HG02870 (cell line): ENCODE data around the gene CCSER1.
"Not testable (repeated sequence)": the region's sequence is repeated elsewhere in the genome, so short reads cannot be mapped to it uniquely, and the experiment has no call there.

Source experiments
- ATAC-seq: cut with Tn5 transposase; IDR thresholded peaks from one replicate; pipeline ENCODE4 v1.9.1; 2021; ENCODE audit warnings: mild to moderate bottlenecking, moderate library complexity; ENCODE audit not compliant: unreplicated experiment

Gene CCSER1

DNA sequence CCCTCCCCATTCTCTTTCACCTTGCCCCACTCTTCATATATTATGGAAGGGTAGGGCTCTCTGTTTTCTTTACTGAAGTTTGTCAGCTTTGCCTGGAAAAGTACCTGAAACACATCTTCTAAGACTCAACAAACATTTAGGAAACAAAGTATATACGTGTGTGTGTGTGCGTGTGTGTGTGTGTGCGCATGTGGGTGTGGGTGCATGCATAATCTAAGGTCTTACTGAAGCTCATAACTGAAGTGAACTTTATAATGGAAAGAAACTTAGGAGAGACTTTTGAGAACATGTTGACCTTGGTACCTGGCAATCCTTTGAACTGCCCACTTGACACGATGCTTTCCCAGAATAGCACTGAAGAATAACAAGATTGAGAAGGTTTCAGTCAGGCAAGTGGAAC, 1190.2 kb downstream of the CCSER1 start:
- no peak for ATAC-seq

DNA sequence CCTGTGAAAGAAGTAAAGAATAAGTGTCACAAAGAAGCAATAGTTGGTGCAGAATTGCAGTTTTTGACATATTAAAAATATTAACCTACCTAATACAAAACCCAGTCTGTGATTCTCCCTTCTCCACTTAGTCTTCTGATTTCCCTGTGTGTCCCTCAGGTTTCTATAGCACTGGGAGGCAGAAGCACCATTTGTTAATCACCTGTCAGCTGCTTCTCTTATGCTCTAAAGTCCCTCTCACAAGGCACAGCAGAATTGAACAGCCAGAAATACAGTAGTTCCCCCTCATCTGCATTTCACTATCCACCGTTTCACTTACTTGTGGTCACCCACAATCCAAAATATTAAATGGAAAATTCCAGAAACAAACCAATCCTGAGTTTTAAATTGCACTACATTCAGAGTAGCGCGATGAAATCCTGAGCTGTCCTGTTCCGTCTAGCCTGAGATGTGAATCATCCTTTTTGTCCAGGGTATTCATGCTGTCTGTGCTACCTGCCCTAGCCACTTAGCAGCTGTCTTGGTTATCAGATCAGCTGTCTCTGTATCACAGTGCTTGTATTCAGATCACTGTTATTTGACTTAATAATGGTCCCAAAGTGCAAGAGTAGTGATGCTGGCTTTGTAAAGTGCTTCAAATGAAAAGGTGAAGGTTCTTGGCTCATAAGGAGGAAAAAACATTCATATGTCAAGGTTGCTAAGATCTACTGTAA, 1192.5 kb downstream of the CCSER1 start:
- ATAC-seq: no peak

DNA sequence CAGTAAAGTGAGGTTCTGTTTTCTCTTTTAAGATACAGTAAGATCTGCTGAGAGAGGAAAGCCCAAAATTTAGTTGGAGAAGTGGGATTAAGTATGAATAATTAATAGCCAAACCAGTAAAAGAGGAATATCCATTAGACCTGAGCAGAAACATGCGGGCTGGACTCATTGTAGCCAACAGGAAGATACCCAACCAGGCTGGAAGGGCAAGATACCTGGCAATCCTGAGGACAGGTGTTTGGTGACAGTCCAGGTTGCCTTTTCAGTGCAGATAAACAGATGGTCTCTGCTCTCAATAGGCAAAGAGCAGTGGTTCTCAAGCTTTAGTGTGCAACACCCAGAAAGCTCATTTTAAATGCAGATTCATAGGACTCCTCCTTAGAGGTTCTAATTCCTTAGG, 1195.8 kb downstream of the CCSER1 start:
- ATAC-seq: no peak

DNA sequence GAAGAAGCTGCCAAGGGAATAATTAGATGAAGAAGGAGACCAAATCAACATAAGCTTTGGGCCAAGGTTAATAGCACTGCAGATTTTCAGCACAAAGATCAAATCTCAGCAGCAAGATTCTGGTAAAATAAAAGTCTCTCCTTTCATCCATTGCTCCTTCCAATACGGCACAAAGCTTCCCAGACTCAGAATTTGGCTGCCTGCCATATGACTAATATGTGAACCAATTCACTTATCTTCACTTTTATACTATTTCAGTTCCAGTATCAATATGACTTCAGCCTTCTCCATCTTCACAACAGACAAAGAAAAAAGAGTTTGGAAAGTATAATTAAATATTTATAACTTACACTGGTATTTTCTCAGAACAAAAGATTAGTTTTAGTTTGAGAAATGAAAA, 1198.3 kb downstream of the CCSER1 start:
- no peak for ATAC-seq

- not testable (repeated sequence) for ATAC-seq
Measured at GRCh38 chr4:91326167-91326566, 1199.0 kb downstream of the CCSER1 start.

GRCh38 chr4:91330555-91331137, 1203.5 kb downstream of the CCSER1 start:
- ATAC-seq: no peak

GRCh38 chr4:91340822-91341221, 1213.6 kb downstream of the CCSER1 start:
- no peak for ATAC-seq

GRCh38 chr4:91345632-91346031, 1218.4 kb downstream of the CCSER1 start:
- ATAC-seq: no peak

DNA sequence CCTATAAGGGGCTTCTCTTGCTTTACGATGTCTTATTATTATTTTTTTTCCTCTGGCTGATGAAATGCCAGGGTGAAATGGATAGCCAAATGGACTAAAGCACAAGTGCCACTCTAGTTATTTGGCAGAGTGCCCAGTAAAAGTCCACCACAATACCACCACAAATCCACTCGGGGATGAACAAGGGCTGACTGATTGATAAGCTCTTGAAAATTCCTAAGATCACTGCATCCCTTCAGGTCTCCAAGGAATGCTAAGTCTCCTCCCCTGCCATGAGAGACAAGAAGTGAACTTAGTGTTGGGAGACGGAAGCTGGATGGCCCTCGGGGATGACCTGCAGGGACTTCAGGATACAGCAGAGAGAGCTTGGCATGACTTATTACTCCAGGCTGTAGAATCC, 1229.3 kb downstream of the CCSER1 start:
- ATAC-seq: not testable (repeated sequence)

GRCh38 chr4:91358016-91358415, 1230.8 kb downstream of the CCSER1 start:
- ATAC-seq: not testable (repeated sequence)

GRCh38 chr4:91358621-91359020, 1231.4 kb downstream of the CCSER1 start:
- not testable (repeated sequence) for ATAC-seq

- no peak for ATAC-seq
Measured at GRCh38 chr4:91359041-91360031, 1232.1 kb downstream of the CCSER1 start.

- ATAC-seq: no peak
Measured at GRCh38 chr4:91362125-91362524, 1234.9 kb downstream of the CCSER1 start.

DNA sequence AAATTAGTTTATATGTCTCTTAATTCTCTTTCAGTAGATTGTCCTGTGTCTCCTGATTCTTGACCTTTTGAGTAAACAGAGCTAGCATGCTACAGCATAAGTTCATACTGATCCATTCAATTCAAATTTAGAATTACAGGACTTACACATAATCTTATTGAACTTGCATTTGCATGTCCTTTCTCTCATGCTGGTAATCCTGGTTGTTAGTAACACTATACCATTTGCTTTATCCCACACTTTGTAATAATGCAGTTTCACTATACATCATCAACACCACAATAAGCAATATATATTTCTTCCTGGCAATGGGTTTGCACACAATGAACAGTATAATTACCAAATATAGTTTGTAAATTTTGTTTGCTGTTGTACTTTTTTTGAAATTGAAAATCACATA, 1239.4 kb downstream of the CCSER1 start:
- no peak for ATAC-seq

- no peak for ATAC-seq
Measured at GRCh38 chr4:91369116-91369515, 1241.9 kb downstream of the CCSER1 start.

GRCh38 chr4:91373546-91373945, 1246.4 kb downstream of the CCSER1 start:
- ATAC-seq: no peak

- ATAC-seq: not testable (repeated sequence)
Measured at GRCh38 chr4:91405431-91405830, 1278.2 kb downstream of the CCSER1 start.

- ATAC-seq: no peak
Measured at GRCh38 chr4:91422011-91422410, 1294.8 kb downstream of the CCSER1 start.

DNA sequence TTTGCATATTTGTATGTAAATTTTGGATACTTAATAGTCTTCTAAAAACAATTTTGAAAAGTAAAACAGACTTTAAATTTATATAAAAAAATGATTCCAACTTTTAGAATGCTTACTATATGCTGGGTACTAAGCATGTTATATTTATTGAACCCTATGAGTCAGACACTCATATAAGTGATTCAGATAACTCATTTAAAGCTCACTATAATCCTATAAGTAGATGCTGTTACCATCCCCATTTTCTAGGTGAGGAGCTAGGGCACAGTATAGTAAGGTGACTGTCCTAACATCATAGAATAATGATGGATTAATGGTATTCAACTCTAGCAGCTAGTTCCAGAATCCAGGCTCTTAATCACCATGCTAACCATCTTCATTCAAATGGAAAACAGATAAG, 1299.5 kb downstream of the CCSER1 start:
- ATAC-seq: no peak

DNA sequence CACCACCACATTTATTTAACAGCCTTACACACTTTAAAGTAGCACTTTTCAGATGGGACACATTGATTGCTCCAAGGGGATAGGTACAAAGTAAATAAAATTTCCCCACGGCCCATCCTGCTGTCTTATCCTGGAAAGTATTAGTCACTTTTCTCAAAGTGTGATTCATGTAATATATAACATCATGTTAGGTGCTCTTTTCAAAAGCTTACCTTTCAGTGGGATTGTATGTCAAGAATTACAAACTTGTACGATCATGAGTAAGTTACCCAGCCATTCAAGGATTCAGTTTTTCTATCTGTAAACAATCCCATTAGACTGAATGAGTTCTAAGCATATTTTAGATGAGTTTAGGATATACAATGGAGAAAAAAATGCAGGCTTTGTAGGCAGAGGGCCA, 1300.0 kb downstream of the CCSER1 start:
- no peak for ATAC-seq

GRCh38 chr4:91434631-91435030, 1307.4 kb downstream of the CCSER1 start:
- ATAC-seq: no peak

GRCh38 chr4:91436556-91436955, 1309.4 kb downstream of the CCSER1 start:
- no peak for ATAC-seq
